ENCODE measurements around the gene SYT8. TPM values are rescaled to one million over a fixed set of nuclear protein-coding genes. Genes with fewer than 3 reads are reported as not detected.

The SYT8 gene
- total RNA-seq, 1 donor from 2014 or later, result not detected

GRCh38 chr11:1877211-1878136 is 42.7 kb downstream of the SYT8 start:
- H3K27me3 Mint-ChIP-seq (ENCODE audit: insufficient read depth, low read depth), result peaks cover 7% of the 10 kb centered on the region
- no peaks in the 10 kb centered on the region for H3K9me3 ChIP-seq (ENCODE audit: low read depth)
- no peak overlapping the region for H2AFZ ChIP-seq (replicated peaks)
- H3K27me3 ChIP-seq, result no peaks in the 10 kb centered on the region
- H3K9me3 Mint-ChIP-seq, result no peaks in the 10 kb centered on the region
- no peak for DNase-seq (ENCODE audit: low spot score)
- H3F3A ChIP-seq (ENCODE audit: low read depth), result no peaks in the 10 kb centered on the region
- H3K36me3 ChIP-seq, result no peaks in the 10 kb centered on the region
- no peaks in the 10 kb centered on the region for H4K20me1 ChIP-seq (ENCODE audit: low read depth)
- TF ChIP-seq CTCF (IDR thresholded peaks at IDR 0.05) (no peak), EZH2 (IDR thresholded peaks at IDR 0.05) (no peak), EZH2phosphoT487 (IDR thresholded peaks at IDR 0.05) (no peak)
- H3K4me3 ChIP-seq, result no peak overlapping the region
- H3K4me2 ChIP-seq, result no peak overlapping the region
- H3K4me1 Mint-ChIP-seq, result peaks cover 22% of the 10 kb centered on the region
- no peaks in the 10 kb centered on the region for H3K79me2 ChIP-seq (ENCODE audit: low read depth)
- H3K27ac ChIP-seq, result no peak overlapping the region
- H3K4me3 Mint-ChIP-seq, result no peak overlapping the region
- peaks cover under 1% of the 10 kb centered on the region for H3K4me1 ChIP-seq
- no peaks in the 10 kb centered on the region for H3K36me3 Mint-ChIP-seq
- no peak overlapping the region for H3K9ac ChIP-seq
- peak overlapping the region; percentile 72 for H3K27ac Mint-ChIP-seq

GRCh38 chr11:1878137-1879031 is 43.6 kb downstream of the SYT8 start:
- TF ChIP-seq EZH2 (IDR thresholded peaks at IDR 0.05) (no peak), CTCF (IDR thresholded peaks at IDR 0.05) (no peak), EZH2phosphoT487 (IDR thresholded peaks at IDR 0.05) (no peak)
- Mint-ChIP-seq H3K27me3 (ENCODE audit: insufficient read depth, low read depth) (peaks cover 4% of the 10 kb centered on the region), H3K36me3 (no peaks in the 10 kb centered on the region), H3K4me1 (peaks cover 14% of the 10 kb centered on the region), H3K4me3 (no peak overlapping the region), H3K27ac (no peak overlapping the region), H3K9me3 (no peaks in the 10 kb centered on the region)
- no peaks in the 10 kb centered on the region for H3K27me3 ChIP-seq
- H4K20me1 ChIP-seq (ENCODE audit: low read depth), result no peaks in the 10 kb centered on the region
- H2AFZ ChIP-seq (replicated peaks), result no peak overlapping the region
- H3K27ac ChIP-seq, result no peak overlapping the region
- H3K4me1 ChIP-seq, result peaks cover 6% of the 10 kb centered on the region
- no peaks in the 10 kb centered on the region for H3K36me3 ChIP-seq
- H3K4me3 ChIP-seq, result no peak overlapping the region
- H3F3A ChIP-seq (ENCODE audit: low read depth), result no peaks in the 10 kb centered on the region
- no peak overlapping the region for H3K4me2 ChIP-seq
- H3K79me2 ChIP-seq (ENCODE audit: low read depth), result no peaks in the 10 kb centered on the region
- H3K9me3 ChIP-seq (ENCODE audit: low read depth), result no peaks in the 10 kb centered on the region
- no peak for DNase-seq (ENCODE audit: low spot score)
- no peak overlapping the region for H3K9ac ChIP-seq

DNA sequence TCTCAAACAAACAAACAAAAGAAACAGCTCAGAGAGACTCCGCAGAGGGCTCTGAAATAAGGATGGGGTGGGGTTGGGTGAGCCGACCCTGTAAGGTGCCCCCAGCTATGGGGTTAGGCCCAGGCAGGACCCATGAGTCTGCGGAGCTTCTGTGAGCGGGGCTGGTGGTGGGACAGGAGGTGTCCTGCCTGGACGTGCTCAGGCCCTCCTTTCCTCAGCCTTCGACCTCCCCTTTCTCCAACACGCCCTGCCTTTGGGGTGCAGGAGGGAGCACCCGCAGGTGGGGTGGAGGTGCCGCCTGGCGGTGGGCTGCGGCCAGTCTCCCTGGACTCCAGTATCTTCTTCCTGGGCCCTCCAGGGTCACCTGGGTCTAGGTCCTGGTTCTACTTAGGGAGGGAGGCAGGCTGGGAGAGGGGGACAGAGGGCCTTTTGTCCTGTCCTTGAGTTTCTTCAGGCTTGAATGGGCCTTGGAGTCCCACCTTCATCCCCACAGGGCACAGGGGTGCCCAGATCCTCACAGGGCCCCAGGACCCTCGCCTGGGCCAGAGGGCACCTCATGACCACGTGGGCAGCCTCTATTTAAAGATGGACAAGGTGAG is 44.7 kb downstream of the SYT8 start:
- Mint-ChIP-seq H3K4me3 (no peak overlapping the region), H3K36me3 (no peaks in the 10 kb centered on the region), H3K27ac (peak overlapping the region; percentile 60), H3K4me1 (peaks cover 11% of the 10 kb centered on the region), H3K9me3 (no peaks in the 10 kb centered on the region), H3K27me3 (ENCODE audit: insufficient read depth, low read depth) (peaks cover 4% of the 10 kb centered on the region)
- H3F3A ChIP-seq (ENCODE audit: low read depth), result no peaks in the 10 kb centered on the region
- H3K4me2 ChIP-seq, result no peak overlapping the region
- H3K9me3 ChIP-seq (ENCODE audit: low read depth), result no peaks in the 10 kb centered on the region
- no peak overlapping the region for H3K4me3 ChIP-seq
- H3K36me3 ChIP-seq, result no peaks in the 10 kb centered on the region
- no peaks in the 10 kb centered on the region for H3K27me3 ChIP-seq
- DNase-seq (ENCODE audit: low spot score), result no peak
- no peak for TF ChIP-seq EZH2 (IDR thresholded peaks at IDR 0.05)
- no peak for TF ChIP-seq EZH2phosphoT487 (IDR thresholded peaks at IDR 0.05)
- TF ChIP-seq CTCF (IDR thresholded peaks at IDR 0.05), result no peak
- H2AFZ ChIP-seq (replicated peaks), result no peak overlapping the region
- no peaks in the 10 kb centered on the region for H3K79me2 ChIP-seq (ENCODE audit: low read depth)
- H3K27ac ChIP-seq, result no peak overlapping the region
- H4K20me1 ChIP-seq (ENCODE audit: low read depth), result no peaks in the 10 kb centered on the region
- no peak overlapping the region for H3K9ac ChIP-seq
- H3K4me1 ChIP-seq, result peaks cover 6% of the 10 kb centered on the region

Data from neural progenitor cell (in vitro differentiated cells).